GM23338 (cell line): Measurements from ENCODE around the gene ZCCHC24. TPM values are rescaled to one million over a fixed set of nuclear protein-coding genes. Genes with fewer than 3 reads are reported as not detected.

ENCODE experiments used
- ATAC-seq: fragments of 200-7000 bp; cut with Tn5 transposase; 3 replicates; pipeline ENCODE4 v1.9.1; 2020
- DNase-seq: peaks from one replicate; pipeline ENCODE4 v3.0.0-alpha.2; 2015; ENCODE audit warnings: low spot score
- H2AFZ ChIP-seq: fragments of 200-600 bp; sonication (generic); 2 replicates; pipeline ENCODE4 v1.8.0; 2016; ENCODE audit warnings: antibody characterized with exemption, mild to moderate bottlenecking, moderate library complexity
- H3F3A ChIP-seq: fragments of 200-600 bp; sonication (generic); replicated peaks from 2 replicates; pipeline ENCODE4 v1.8.0; 2017; ENCODE audit warnings: antibody characterized with exemption, mixed run types, low read depth
- H3K27ac ChIP-seq: fragments of 200-600 bp; sonication (generic); 2 replicates; pipeline ENCODE4 v1.6.1; 2016; ENCODE audit warnings: low read depth
- H3K27me3 ChIP-seq: fragments of 200-600 bp; sonication (generic); 2 replicates; pipeline ENCODE4 v1.8.0; 2016; ENCODE audit warnings: mild to moderate bottlenecking, mixed run types, moderate library complexity; ENCODE audit not compliant: insufficient read depth
- H3K36me3 ChIP-seq: fragments of 200-600 bp; sonication (generic); 2 replicates; pipeline ENCODE4 v1.8.0; 2016; ENCODE audit warnings: mild to moderate bottlenecking; ENCODE audit not compliant: insufficient read depth
- H3K4me1 ChIP-seq: fragments of 200-600 bp; sonication (generic); 2 replicates; pipeline ENCODE4 v1.8.0; 2016; ENCODE audit warnings: mild to moderate bottlenecking, moderate library complexity; ENCODE audit not compliant: insufficient read depth
- H3K4me2 ChIP-seq: fragments of 200-600 bp; sonication (generic); 2 replicates; pipeline ENCODE4 v1.7.1; 2017; ENCODE audit warnings: mixed run types
- H3K4me3 ChIP-seq: fragments of 200-600 bp; sonication (generic); 2 replicates; pipeline ENCODE4 v1.6.1; 2016; ENCODE audit warnings: mixed run types
- H3K79me2 ChIP-seq: fragments of 200-600 bp; sonication (generic); replicated peaks from 2 replicates; pipeline ENCODE4 v1.8.0; 2017; ENCODE audit warnings: mild to moderate bottlenecking; ENCODE audit not compliant: insufficient read depth
- H3K9me2 ChIP-seq: fragments of 200-600 bp; sonication (generic); 2 replicates; pipeline ENCODE4 v1.8.0; 2017; ENCODE audit not compliant: insufficient read depth
- H4K20me1 ChIP-seq: fragments of 200-600 bp; sonication (generic); replicated peaks from 2 replicates; pipeline ENCODE4 v1.8.0; 2017; ENCODE audit warnings: mild to moderate bottlenecking; ENCODE audit not compliant: insufficient read depth
- H3K27ac Mint-ChIP-seq: 2 replicates; pipeline ENCODE4 v1.8.0; 2020; ENCODE audit warnings: inconsistent platforms, mild to moderate bottlenecking, moderate library complexity, mixed read lengths
- H3K27me3 Mint-ChIP-seq: 3 replicates; pipeline ENCODE4 v1.8.0; 2022; ENCODE audit warnings: low read depth, mild to moderate bottlenecking, moderate library complexity, mixed read lengths, inconsistent platforms; ENCODE audit not compliant: insufficient read depth, poor library complexity
- H3K36me3 Mint-ChIP-seq: 3 replicates; pipeline ENCODE4 v1.8.0; 2021; ENCODE audit warnings: low read depth, mild to moderate bottlenecking, inconsistent platforms, moderate library complexity, mixed read lengths
- H3K4me1 Mint-ChIP-seq: 3 replicates; pipeline ENCODE4 v1.8.0; 2020; ENCODE audit warnings: mild to moderate bottlenecking, inconsistent platforms, mixed read lengths
- H3K4me3 Mint-ChIP-seq: 3 replicates; pipeline ENCODE4 v1.8.0; 2021; ENCODE audit warnings: moderate library complexity, mild to moderate bottlenecking, inconsistent platforms, mixed read lengths
- H3K9me3 Mint-ChIP-seq: 3 replicates; pipeline ENCODE4 v1.8.0; 2020; ENCODE audit warnings: moderate library complexity, mild to moderate bottlenecking, inconsistent platforms, mixed read lengths
- CREB1 ChIP-seq: fragments of 250-450 bp; sonication (Bioruptor Pico); IDR thresholded peaks from 2 replicates; pipeline ENCODE4 v1.5.0; 2020; ENCODE audit warnings: low read depth, mild to moderate bottlenecking, moderate library complexity
- EZH2 ChIP-seq: fragments of 200-600 bp; sonication (generic); IDR thresholded peaks from one replicate; pipeline ENCODE4 v1.8.0; 2017; ENCODE audit warnings: antibody characterized with exemption, mild to moderate bottlenecking, low read depth; ENCODE audit not compliant: unreplicated experiment
- EZH2phosphoT487 ChIP-seq: fragments of 200-600 bp; sonication (generic); IDR thresholded peaks from one replicate; pipeline ENCODE4 v1.8.1; 2018; ENCODE audit warnings: antibody characterized with exemption; ENCODE audit not compliant: unreplicated experiment
- JUNB ChIP-seq: IDR thresholded peaks from one replicate; pipeline ENCODE4 v1.6.1; 2016; ENCODE audit warnings: antibody characterized with exemption; ENCODE audit not compliant: unreplicated experiment
- NANOG ChIP-seq: IDR thresholded peaks from 2 replicates; pipeline ENCODE4 v1.6.1; 2016; ENCODE audit warnings: antibody characterized with exemption, borderline replicate concordance
- POLR2AphosphoS5 ChIP-seq: IDR thresholded peaks from 2 replicates; pipeline ENCODE4 v1.6.1; 2016; ENCODE audit warnings: antibody characterized with exemption, low read depth
- REST ChIP-seq: IDR thresholded peaks from one replicate; pipeline ENCODE4 v1.6.1; 2018; ENCODE audit warnings: antibody characterized with exemption; ENCODE audit not compliant: unreplicated experiment
- STAT1 ChIP-seq: IDR thresholded peaks from one replicate; pipeline ENCODE4 v1.6.1; 2016; ENCODE audit warnings: antibody characterized with exemption; ENCODE audit not compliant: unreplicated experiment
- ZNF114 ChIP-seq: fragments of 250-450 bp; sonication (Bioruptor Pico); IDR thresholded peaks from 2 replicates; pipeline ENCODE4 v1.5.0; 2020; ENCODE audit warnings: mild to moderate bottlenecking, moderate library complexity
- ZNF331 ChIP-seq: fragments of 250-450 bp; sonication (Bioruptor Pico); IDR thresholded peaks from 2 replicates; pipeline ENCODE4 v1.5.0; 2020; ENCODE audit warnings: low read depth, mild to moderate bottlenecking, moderate library complexity
- polyA plus RNA-seq: library from polyadenylated mRNA; unstranded; fragments of >200 nt; fragmentation: Nextera tagmentation; extraction: Ambion mirVana; gene quantifications from 2 replicates; pipeline ENCODE4 v1.2.1, GENCODE V29; 2016
- total RNA-seq: library from RNA; depleted of rRNA; stranded (reverse); fragments of >200 nt; shearing (Covaris generic); gene quantifications from 2 replicates; pipeline ENCODE4 v1.2.3, GENCODE V29; 2014
- TF ChIP-seq, protein P1 (sequence below): fragments of 250-450 bp; sonication (Bioruptor Pico); IDR thresholded peaks from 2 replicates; pipeline ENCODE4 v1.5.0; 2020; ENCODE audit warnings: mild to moderate bottlenecking, moderate library complexity
- TF ChIP-seq, protein P2 (sequence below), 2 experiments: fragments of 200-600 bp in 1 of 2; sonication (generic) in 1 of 2; conservative IDR thresholded peaks; 2 replicates each; pipeline versions ENCODE4 v1.5.1 to v1.6.1; 2016 to 2017; ENCODE audit warnings: antibody characterized with exemption in 2 of 2, low read depth in 2 of 2, mild to moderate bottlenecking in 2 of 2, moderate library complexity in 1 of 2
- TF ChIP-seq, protein P3 (sequence below): IDR thresholded peaks from 2 replicates; pipeline ENCODE4 v1.6.1; 2016; ENCODE audit warnings: antibody characterized with exemption

ZCCHC24 gene
- total and polyA plus RNA-seq, 2 experiments from 2014 or later, result 2.0 to 10.1 TPM

DNA sequence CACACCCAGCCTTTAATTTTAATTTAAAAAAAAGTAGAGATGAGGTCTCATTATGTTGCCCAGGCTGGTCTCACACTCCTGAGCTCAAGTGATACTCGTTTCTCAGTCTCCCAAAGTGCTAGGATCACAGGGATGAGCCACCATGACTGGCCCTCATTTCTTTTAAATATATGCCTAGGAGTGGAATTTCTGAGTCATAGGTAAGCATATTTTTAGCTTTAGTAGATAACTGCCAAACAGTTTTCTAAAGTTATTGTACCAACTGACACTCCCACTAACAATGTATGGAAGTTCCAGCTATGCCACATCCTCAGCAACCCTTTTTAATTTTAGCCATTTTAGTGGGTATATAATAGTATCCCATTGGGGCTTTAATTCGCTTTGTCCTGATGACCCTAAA, 111.9 kb downstream of the ZCCHC24 start:
- H3K79me2 ChIP-seq, result no peaks in the 10 kb centered on the region
- ATAC-seq (no peak), DNase-seq (no peak)
- no peaks in the 10 kb centered on the region for H3K4me1 ChIP-seq
- peaks cover 15% of the 10 kb centered on the region for H3K27me3 Mint-ChIP-seq
- no peak overlapping the region for H3K27ac Mint-ChIP-seq
- H3K36me3 ChIP-seq, result no peaks in the 10 kb centered on the region
- no peaks in the 10 kb centered on the region for H3F3A ChIP-seq
- H3K9me2 ChIP-seq, result no peaks in the 10 kb centered on the region
- no peak for TF ChIP-seq EZH2
- no peak for TF ChIP-seq REST
- TF ChIP-seq, protein P1, sequence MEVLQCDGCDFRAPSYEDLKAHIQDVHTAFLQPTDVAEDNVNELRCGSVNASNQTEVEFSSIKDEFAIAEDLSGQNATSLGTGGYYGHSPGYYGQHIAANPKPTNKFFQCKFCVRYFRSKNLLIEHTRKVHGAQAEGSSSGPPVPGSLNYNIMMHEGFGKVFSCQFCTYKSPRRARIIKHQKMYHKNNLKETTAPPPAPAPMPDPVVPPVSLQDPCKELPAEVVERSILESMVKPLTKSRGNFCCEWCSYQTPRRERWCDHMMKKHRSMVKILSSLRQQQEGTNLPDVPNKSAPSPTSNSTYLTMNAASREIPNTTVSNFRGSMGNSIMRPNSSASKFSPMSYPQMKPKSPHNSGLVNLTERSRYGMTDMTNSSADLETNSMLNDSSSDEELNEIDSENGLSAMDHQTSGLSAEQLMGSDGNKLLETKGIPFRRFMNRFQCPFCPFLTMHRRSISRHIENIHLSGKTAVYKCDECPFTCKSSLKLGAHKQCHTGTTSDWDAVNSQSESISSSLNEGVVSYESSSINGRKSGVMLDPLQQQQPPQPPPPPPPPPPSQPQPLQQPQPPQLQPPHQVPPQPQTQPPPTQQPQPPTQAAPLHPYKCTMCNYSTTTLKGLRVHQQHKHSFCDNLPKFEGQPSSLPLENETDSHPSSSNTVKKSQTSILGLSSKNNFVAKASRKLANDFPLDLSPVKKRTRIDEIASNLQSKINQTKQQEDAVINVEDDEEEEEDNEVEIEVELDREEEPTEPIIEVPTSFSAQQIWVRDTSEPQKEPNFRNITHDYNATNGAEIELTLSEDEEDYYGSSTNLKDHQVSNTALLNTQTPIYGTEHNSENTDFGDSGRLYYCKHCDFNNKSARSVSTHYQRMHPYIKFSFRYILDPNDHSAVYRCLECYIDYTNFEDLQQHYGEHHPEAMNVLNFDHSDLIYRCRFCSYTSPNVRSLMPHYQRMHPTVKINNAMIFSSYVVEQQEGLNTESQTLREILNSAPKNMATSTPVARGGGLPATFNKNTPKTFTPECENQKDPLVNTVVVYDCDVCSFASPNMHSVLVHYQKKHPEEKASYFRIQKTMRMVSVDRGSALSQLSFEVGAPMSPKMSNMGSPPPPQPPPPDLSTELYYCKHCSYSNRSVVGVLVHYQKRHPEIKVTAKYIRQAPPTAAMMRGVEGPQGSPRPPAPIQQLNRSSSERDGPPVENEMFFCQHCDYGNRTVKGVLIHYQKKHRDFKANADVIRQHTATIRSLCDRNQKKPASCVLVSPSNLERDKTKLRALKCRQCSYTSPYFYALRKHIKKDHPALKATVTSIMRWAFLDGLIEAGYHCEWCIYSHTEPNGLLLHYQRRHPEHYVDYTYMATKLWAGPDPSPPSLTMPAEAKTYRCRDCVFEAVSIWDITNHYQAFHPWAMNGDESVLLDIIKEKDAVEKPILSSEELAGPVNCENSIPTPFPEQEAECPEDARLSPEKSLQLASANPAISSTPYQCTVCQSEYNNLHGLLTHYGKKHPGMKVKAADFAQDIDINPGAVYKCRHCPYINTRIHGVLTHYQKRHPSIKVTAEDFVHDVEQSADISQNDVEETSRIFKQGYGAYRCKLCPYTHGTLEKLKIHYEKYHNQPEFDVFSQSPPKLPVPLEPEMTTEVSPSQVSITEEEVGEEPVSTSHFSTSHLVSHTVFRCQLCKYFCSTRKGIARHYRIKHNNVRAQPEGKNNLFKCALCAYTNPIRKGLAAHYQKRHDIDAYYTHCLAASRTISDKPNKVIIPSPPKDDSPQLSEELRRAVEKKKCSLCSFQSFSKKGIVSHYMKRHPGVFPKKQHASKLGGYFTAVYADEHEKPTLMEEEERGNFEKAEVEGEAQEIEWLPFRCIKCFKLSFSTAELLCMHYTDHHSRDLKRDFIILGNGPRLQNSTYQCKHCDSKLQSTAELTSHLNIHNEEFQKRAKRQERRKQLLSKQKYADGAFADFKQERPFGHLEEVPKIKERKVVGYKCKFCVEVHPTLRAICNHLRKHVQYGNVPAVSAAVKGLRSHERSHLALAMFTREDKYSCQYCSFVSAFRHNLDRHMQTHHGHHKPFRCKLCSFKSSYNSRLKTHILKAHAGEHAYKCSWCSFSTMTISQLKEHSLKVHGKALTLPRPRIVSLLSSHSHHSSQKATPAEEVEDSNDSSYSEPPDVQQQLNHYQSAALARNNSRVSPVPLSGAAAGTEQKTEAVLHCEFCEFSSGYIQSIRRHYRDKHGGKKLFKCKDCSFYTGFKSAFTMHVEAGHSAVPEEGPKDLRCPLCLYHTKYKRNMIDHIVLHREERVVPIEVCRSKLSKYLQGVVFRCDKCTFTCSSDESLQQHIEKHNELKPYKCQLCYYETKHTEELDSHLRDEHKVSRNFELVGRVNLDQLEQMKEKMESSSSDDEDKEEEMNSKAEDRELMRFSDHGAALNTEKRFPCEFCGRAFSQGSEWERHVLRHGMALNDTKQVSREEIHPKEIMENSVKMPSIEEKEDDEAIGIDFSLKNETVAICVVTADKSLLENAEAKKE (CRISPR knock-in tag), result no peak
- TF ChIP-seq STAT1, result no peak
- no peak for TF ChIP-seq EZH2phosphoT487
- TF ChIP-seq POLR2AphosphoS5, result no peak
- TF ChIP-seq, protein P2, sequence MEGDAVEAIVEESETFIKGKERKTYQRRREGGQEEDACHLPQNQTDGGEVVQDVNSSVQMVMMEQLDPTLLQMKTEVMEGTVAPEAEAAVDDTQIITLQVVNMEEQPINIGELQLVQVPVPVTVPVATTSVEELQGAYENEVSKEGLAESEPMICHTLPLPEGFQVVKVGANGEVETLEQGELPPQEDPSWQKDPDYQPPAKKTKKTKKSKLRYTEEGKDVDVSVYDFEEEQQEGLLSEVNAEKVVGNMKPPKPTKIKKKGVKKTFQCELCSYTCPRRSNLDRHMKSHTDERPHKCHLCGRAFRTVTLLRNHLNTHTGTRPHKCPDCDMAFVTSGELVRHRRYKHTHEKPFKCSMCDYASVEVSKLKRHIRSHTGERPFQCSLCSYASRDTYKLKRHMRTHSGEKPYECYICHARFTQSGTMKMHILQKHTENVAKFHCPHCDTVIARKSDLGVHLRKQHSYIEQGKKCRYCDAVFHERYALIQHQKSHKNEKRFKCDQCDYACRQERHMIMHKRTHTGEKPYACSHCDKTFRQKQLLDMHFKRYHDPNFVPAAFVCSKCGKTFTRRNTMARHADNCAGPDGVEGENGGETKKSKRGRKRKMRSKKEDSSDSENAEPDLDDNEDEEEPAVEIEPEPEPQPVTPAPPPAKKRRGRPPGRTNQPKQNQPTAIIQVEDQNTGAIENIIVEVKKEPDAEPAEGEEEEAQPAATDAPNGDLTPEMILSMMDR (conservative IDR thresholded peaks at IDR 0.05; ENCODE audit: low read depth in 2 of 2), result no peak
- TF ChIP-seq ZNF114 (CRISPR knock-in tag), result no peak
- TF ChIP-seq, protein P3, sequence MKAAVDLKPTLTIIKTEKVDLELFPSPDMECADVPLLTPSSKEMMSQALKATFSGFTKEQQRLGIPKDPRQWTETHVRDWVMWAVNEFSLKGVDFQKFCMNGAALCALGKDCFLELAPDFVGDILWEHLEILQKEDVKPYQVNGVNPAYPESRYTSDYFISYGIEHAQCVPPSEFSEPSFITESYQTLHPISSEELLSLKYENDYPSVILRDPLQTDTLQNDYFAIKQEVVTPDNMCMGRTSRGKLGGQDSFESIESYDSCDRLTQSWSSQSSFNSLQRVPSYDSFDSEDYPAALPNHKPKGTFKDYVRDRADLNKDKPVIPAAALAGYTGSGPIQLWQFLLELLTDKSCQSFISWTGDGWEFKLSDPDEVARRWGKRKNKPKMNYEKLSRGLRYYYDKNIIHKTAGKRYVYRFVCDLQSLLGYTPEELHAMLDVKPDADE, result no peak
- no peak for TF ChIP-seq JUNB
- no peak for TF ChIP-seq ZNF331 (CRISPR knock-in tag)
- TF ChIP-seq NANOG, result no peak
- TF ChIP-seq CREB1 (CRISPR knock-in tag), result no peak
- H3K27me3 ChIP-seq, result no peaks in the 10 kb centered on the region
- H3K9me3 Mint-ChIP-seq, result peaks cover 4% of the 10 kb centered on the region; the same call in 2 of the 3 replicates
- peaks cover 5% of the 10 kb centered on the region; the same call in 2 of the 3 replicates for H3K4me1 Mint-ChIP-seq
- no peak overlapping the region for H3K4me3 Mint-ChIP-seq
- H3K36me3 Mint-ChIP-seq, result no peaks in the 10 kb centered on the region; the same call in 2 of the 3 replicates
- no peaks in the 10 kb centered on the region for H4K20me1 ChIP-seq
- H3K27ac ChIP-seq, result no peak overlapping the region
- no peak overlapping the region for H2AFZ ChIP-seq
- no peak overlapping the region for H3K4me3 ChIP-seq
- no peak overlapping the region for H3K4me2 ChIP-seq
